ENCODE measurements around the gene KIFAP3.
A peak's percentile ranks its signal among the peaks of the same experiment; 100 is the strongest.
"Not testable (repeated sequence)": the region's sequence is repeated elsewhere in the genome, so short reads cannot be mapped to it uniquely, and the experiment has no call there.

The KIFAP3 gene
- total RNA-seq: 42.2 to 44.3 reads per million in 2 experiments

- peak; percentile 90 for DNase-seq (ENCODE audit: low read depth)
These were observed at the start of gene KIFAP3 for GRCh38 chr1:170074250-170075157. TSS of gene KIFAP3 (minus strand) at chr1:170074695. CDS start at chr1:170074467, 228 bp downstream.

- DNase-seq (ENCODE audit: low read depth): no peak
These were observed 47.9 kb upstream of the KIFAP3 start for GRCh38 chr1:170122366-170122765.

GRCh38 chr1:170114906-170115305 is 40.4 kb upstream of the KIFAP3 start:
- no peak for DNase-seq (ENCODE audit: low read depth)

- DNase-seq (ENCODE audit: low read depth): not testable (repeated sequence)
These were observed 38.6 kb upstream of the KIFAP3 start for GRCh38 chr1:170113140-170113539.

GRCh38 chr1:170097449-170097948 is 23.0 kb upstream of the KIFAP3 start:
- DNase-seq (ENCODE audit: low read depth): no peak

GRCh38 chr1:170096806-170097340 is 22.4 kb upstream of the KIFAP3 start:
- DNase-seq (ENCODE audit: low read depth): no peak

- no peak for DNase-seq (ENCODE audit: low read depth)
These were observed 21.7 kb upstream of the KIFAP3 start for GRCh38 chr1:170095976-170096748.

GRCh38 chr1:170094697-170095616 is 20.5 kb upstream of the KIFAP3 start:
- DNase-seq (ENCODE audit: low read depth): not testable (repeated sequence)

GRCh38 chr1:170086399-170087032 is 12.0 kb upstream of the KIFAP3 start:
- no peak for DNase-seq (ENCODE audit: low read depth)

GRCh38 chr1:170085091-170085490 is 10.6 kb upstream of the KIFAP3 start:
- no peak for DNase-seq (ENCODE audit: low read depth)

- DNase-seq (ENCODE audit: low read depth): no peak
These were observed 4.2 kb upstream of the KIFAP3 start for GRCh38 chr1:170078610-170079189.

- DNase-seq (ENCODE audit: low read depth): no peak
These were observed 3.4 kb upstream of the KIFAP3 start for GRCh38 chr1:170077926-170078325.

- DNase-seq (ENCODE audit: low read depth): not testable (repeated sequence)
These were observed 2.5 kb upstream of the KIFAP3 start for GRCh38 chr1:170076952-170077351.

- no peak for DNase-seq (ENCODE audit: low read depth)
These were observed 1.7 kb upstream of the KIFAP3 start for GRCh38 chr1:170076199-170076598.

- DNase-seq (ENCODE audit: low read depth): no peak
These were observed 691 bp upstream of the KIFAP3 start for GRCh38 chr1:170075186-170075585.

- no peak for DNase-seq (ENCODE audit: low read depth)
These were observed 624 bp downstream of the KIFAP3 start for GRCh38 chr1:170073893-170074249.

- no peak for DNase-seq (ENCODE audit: low read depth)
These were observed 3.1 kb downstream of the KIFAP3 start for GRCh38 chr1:170071378-170071777.

GRCh38 chr1:170068923-170069322 is 5.6 kb downstream of the KIFAP3 start:
- no peak for DNase-seq (ENCODE audit: low read depth)

GRCh38 chr1:170067253-170067819 is 7.2 kb downstream of the KIFAP3 start:
- no peak for DNase-seq (ENCODE audit: low read depth)

- DNase-seq (ENCODE audit: low read depth): no peak
These were observed 9.7 kb downstream of the KIFAP3 start for GRCh38 chr1:170064821-170065220.
